SK-N-SH (cell line): ENCODE measurements around the gene RAB11FIP5. TPM values are rescaled to one million over a fixed set of nuclear protein-coding genes. Genes with fewer than 3 reads are reported as not detected.

Experiments
- CTCF ChIA-PET: fragments of 300-600, 350-600 bp; formaldehyde crosslinking; extraction: SDS; loops from one replicate; lab custom pipeline; 2021; lab: Yijun Ruan, JAX
- POLR2A ChIA-PET: fragments of 350-600 bp; sonication (Branson Sonifier 250); formaldehyde crosslinking; extraction: SDS; loops from one replicate; lab custom pipeline; 2020; ENCODE audit warnings: antibody characterized with exemption, inconsistent platforms; lab: Yijun Ruan, JAX
- DNase-seq: peaks from one replicate; pipeline ENCODE4 v3.0.0; 2012
- H2AFZ ChIP-seq: fragments of 200-600 bp; sonication (generic); 2 replicates; pipeline ENCODE4 v1.8.1; 2016; ENCODE audit warnings: antibody characterized with exemption, mild to moderate bottlenecking, low read depth
- H3F3A ChIP-seq: fragments of 200-600 bp; sonication (generic); replicated peaks from 2 replicates; pipeline ENCODE3; 2016; ENCODE audit warnings: antibody characterized with exemption, mild to moderate bottlenecking; ENCODE audit not compliant: insufficient read depth
- H3K27ac ChIP-seq, 2 experiments: fragments of 200-500 bp in 1 of 2; fragments of 200-600 bp in 1 of 2; sonication (Bioruptor generic) in 1 of 2; sonication (generic), shearing (Covaris generic) in 1 of 2; 2 replicates each; pipeline versions ENCODE4 v1.5.1 to v1.6.1; 2014 to 2016; ENCODE audit warnings: low read depth in 2 of 2, inconsistent platforms in 1 of 2, low read length in 1 of 2, mild to moderate bottlenecking in 1 of 2, mixed read lengths in 1 of 2
- H3K27me3 ChIP-seq: fragments of 200-600 bp; sonication (generic), shearing (Covaris generic); 2 replicates; pipeline ENCODE4 v1.6.1; 2016; ENCODE audit warnings: mixed run types; ENCODE audit not compliant: insufficient read depth
- H3K36me3 ChIP-seq, 2 experiments: fragments of 200-500 bp in 1 of 2; fragments of 200-600 bp in 1 of 2; sonication (Bioruptor generic) in 1 of 2; sonication (generic) in 1 of 2; replicated peaks in 1 of 2; 2 replicates each; pipeline versions ENCODE3 to v1.5.1; 2014 to 2016; ENCODE audit warnings: low read length in 1 of 2, mild to moderate bottlenecking in 1 of 2; ENCODE audit not compliant: insufficient read depth in 2 of 2, control insufficient read depth in 1 of 2
- H3K4me1 ChIP-seq, 2 experiments: fragments of 200-500 bp in 1 of 2; fragments of 200-600 bp in 1 of 2; sonication (Bioruptor generic) in 1 of 2; sonication (generic), shearing (Covaris generic) in 1 of 2; 2 replicates each; pipeline versions ENCODE4 v1.5.1 to v1.6.1; 2014 to 2016; ENCODE audit warnings: low read depth in 1 of 2, low read length in 1 of 2, mixed run types in 1 of 2; ENCODE audit not compliant: insufficient read depth in 2 of 2, control insufficient read depth in 1 of 2
- H3K4me2 ChIP-seq: fragments of 200-600 bp; sonication (generic), shearing (Covaris generic); 2 replicates; pipeline ENCODE4 v1.6.1; 2017; ENCODE audit warnings: mixed run types
- H3K4me3 ChIP-seq, 2 experiments: fragments of 200-500 bp in 1 of 2; fragments of 200-600 bp in 1 of 2; sonication (Bioruptor generic) in 1 of 2; sonication (generic), shearing (Covaris generic) in 1 of 2; 2 replicates each; pipeline versions ENCODE4 v1.5.1 to v1.8.1; 2014 to 2016; ENCODE audit warnings: low read depth in 2 of 2, inconsistent platforms in 1 of 2, low read length in 1 of 2, mild to moderate bottlenecking in 1 of 2, mixed read lengths in 1 of 2, moderate library complexity in 1 of 2
- H3K79me2 ChIP-seq: fragments of 200-600 bp; sonication (generic); 2 replicates; pipeline ENCODE4 v1.8.1; 2017; ENCODE audit warnings: mild to moderate bottlenecking; ENCODE audit not compliant: insufficient read depth
- H3K9ac ChIP-seq: fragments of 200-600 bp; sonication (generic); 2 replicates; pipeline ENCODE4 v1.6.1; 2017; ENCODE audit warnings: mixed run types
- H3K9me2 ChIP-seq: fragments of 200-600 bp; sonication (generic); 2 replicates; pipeline ENCODE4 v1.6.1; 2017; ENCODE audit warnings: mixed run types
- H3K9me3 ChIP-seq: fragments of 200-600 bp; sonication (generic); 2 replicates; pipeline ENCODE4 v1.6.1; 2017; ENCODE audit warnings: mixed run types, mild to moderate bottlenecking, moderate library complexity
- H4K20me1 ChIP-seq: fragments of 200-600 bp; sonication (generic); 2 replicates; pipeline ENCODE4 v1.6.1; 2017; ENCODE audit warnings: mild to moderate bottlenecking, mixed run types; ENCODE audit not compliant: insufficient read depth
- CHD2 ChIP-seq: fragments of 150-350 bp; IDR thresholded peaks from 2 replicates; pipeline ENCODE4 v1.6.1; 2018; ENCODE audit warnings: low read length; ENCODE audit not compliant: partially characterized antibody
- FOXM1 ChIP-seq: IDR thresholded peaks from 2 replicates; pipeline ENCODE4 v1.4.0; 2012; ENCODE audit warnings: low read depth, mild to moderate bottlenecking
- GABPA ChIP-seq: IDR thresholded peaks from 2 replicates; pipeline ENCODE4 v1.4.0; 2012; ENCODE audit warnings: low read depth, mild to moderate bottlenecking
- GATA2 ChIP-seq: sonication (generic); formaldehyde crosslinking; IDR thresholded peaks from 2 replicates; pipeline ENCODE4 v1.5.0; 2020; ENCODE audit warnings: mild to moderate bottlenecking, missing genetic modification reagents
- IRF3 ChIP-seq: fragments of 150-350 bp; IDR thresholded peaks from 2 replicates; pipeline ENCODE4 v1.6.1; 2016; ENCODE audit warnings: mild to moderate bottlenecking, low read depth, low read length
- MAX ChIP-seq: IDR thresholded peaks from 2 replicates; pipeline ENCODE4 v1.4.0; 2012; ENCODE audit warnings: low read depth
- MXI1 ChIP-seq: IDR thresholded peaks from 2 replicates; pipeline ENCODE4 v1.6.1; 2012; ENCODE audit warnings: mild to moderate bottlenecking, low read depth, low read length, improper control_type of control experiment
- POLR2AphosphoS5 ChIP-seq: IDR thresholded peaks from 2 replicates; pipeline ENCODE4 v1.6.1; 2012; ENCODE audit warnings: low read depth, low read length
- RFX5 ChIP-seq: IDR thresholded peaks from 2 replicates; pipeline ENCODE4 v1.6.1; 2012; ENCODE audit warnings: mild to moderate bottlenecking, improper control_type of control experiment, low read length
- SIN3A ChIP-seq: IDR thresholded peaks from 2 replicates; pipeline ENCODE4 v1.6.1; 2012; ENCODE audit warnings: low read depth, mild to moderate bottlenecking, low read length, moderate library complexity, borderline replicate concordance
- TAF1 ChIP-seq: IDR thresholded peaks from 2 replicates; pipeline ENCODE4 v1.6.1; 2012; ENCODE audit warnings: low read depth, mild to moderate bottlenecking, low read length, moderate library complexity, borderline replicate concordance
- WGBS: methylation state at CpG from one replicate; pipeline ENCODE4 v1.1.6; 2017; ENCODE audit warnings: low lambda C conversion rate; 5-methylcytosine and 5-hydroxymethylcytosine counted together
- polyA plus RNA-seq, 3 experiments: library from polyadenylated mRNA; depleted of rRNA; stranded (reverse); fragments of >200 nt; gene quantifications; 2 replicates each; pipeline ENCODE4 v1.2.3, GENCODE V29; 2012
- TF ChIP-seq, protein P1 (sequence below): fragments of 200-600 bp; sonication (generic); IDR thresholded peaks from 2 replicates; pipeline ENCODE4 v1.6.1; 2017; ENCODE audit warnings: antibody characterized with exemption, mild to moderate bottlenecking, moderate library complexity

RAB11FIP5 gene
- polyA plus RNA-seq, 1 of the 3 experiments (the other 2 are of a cell fraction): 17.1 TPM

DNA sequence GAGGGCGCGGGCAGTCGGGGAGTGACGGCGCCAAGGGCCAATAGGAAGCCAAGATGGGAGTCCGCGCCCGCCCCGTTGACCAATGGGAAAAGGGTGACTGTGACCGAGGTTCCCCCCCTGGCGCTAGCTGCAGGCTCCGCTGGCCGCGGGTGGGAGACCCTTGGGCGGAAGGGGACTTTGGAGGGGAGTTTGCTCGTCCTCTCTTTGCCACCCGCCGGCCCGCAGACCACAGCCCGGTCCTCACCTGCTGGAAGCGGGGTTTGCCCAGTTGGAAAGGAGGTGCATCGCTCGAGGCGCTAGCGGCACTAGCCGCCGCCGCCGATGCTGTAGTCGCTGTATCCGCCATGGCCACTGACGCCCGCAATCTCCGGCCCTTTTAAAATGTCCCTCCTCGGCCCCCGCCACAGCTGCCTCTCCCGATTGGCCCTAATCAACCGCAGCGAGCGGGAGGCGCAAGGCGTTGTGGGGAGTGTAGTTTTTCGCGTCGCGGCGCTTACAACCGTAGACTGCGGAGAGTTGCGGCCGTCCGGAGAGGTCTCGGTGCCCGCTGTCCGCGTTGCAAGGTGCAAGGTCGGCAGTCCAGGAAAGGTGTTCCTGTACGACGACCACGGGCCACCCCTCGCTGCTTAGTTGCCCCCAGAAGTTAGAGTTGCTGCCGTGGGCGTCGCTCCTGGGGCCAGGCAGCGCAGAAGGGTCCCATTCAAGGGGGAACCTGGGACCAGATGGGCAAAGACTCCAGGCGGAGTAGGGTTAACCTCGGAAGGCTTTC lies 41.2 kb downstream of the RAB11FIP5 start, which contains the start of gene SFXN5 (continued):
- peak; percentile 88 for TF ChIP-seq IRF3
- TF ChIP-seq GABPA: 0 out of 2 replicates have a peak, but pooled peaks have one; percentile 7
- TF ChIP-seq CHD2: peak; percentile 71
- peak; percentile 68; the same call in 1 of the 2 replicates for TF ChIP-seq POLR2AphosphoS5
- TF ChIP-seq TAF1: peak; percentile 71
- TF ChIP-seq, all 33 proteins: peak for 10

DNA sequence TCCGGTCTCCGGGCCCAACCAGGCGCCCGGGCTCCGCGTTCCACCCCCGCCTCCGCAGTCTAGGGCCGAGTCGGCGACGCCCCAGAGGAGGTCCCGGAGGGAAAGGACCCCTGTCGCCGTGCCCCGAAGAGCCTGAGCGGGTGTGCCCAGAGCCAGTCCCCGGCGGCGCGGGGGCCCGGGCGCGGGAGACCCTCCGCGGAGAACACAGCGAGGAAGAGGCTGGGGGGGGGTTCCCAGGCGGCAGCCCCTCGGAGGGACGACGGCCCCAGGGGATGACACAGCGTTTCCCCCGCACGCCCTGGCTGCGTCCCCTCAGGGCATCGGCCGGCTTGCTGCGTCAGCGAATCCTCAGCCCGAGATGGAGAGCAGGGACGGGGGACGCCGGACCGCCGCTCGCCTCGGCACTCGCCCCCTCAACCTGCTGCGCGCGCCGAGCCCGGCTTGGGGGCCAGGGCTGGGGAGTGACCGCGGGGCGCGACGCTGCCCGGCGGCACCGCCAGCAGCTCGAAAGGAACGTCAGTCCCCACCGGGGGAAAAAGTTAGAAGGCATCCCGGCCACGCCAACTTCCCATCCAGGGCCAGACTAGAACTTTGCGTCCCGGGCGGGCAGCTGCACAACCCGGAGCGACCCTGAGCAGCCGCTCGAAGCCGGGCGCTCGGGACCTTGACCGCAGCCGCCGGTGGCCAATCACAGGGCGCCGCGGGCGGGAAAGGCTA lies 41.9 kb downstream of the RAB11FIP5 start:
- Histone ChIP-seq H3K4me1 (peaks cover 3 to 15% of the 10 kb centered on the region in 2 experiments; a peak in 2 of 4 replicates), H3K9ac (peak overlapping the region; percentile 90), H3K27me3 (no peaks in the 10 kb centered on the region), H3K36me3 (peaks cover 0 to 3% of the 10 kb centered on the region in 2 experiments), H3K79me2 (peaks cover 49% of the 10 kb centered on the region), H3K4me2 (peak overlapping the region; percentile 99), H4K20me1 (no peaks in the 10 kb centered on the region), H3K9me2 (no peaks in the 10 kb centered on the region), H3F3A (no peaks in the 10 kb centered on the region), H3K27ac (peak overlapping the region; percentile 67 to 81; a peak in 3 of 4 replicates), H3K9me3 (no peaks in the 10 kb centered on the region), H3K4me3 (peak overlapping the region; percentile 92 to 98), H2AFZ (peak overlapping the region; percentile 71)
- POLR2A ChIA-PET: interaction anchor here (0.6 kb wide), 1 partner anchor 41 kb away, joined by 3 read pairs; no protein-coding TSS in a partner anchor
- TF ChIP-seq GATA2 (CRISPR knock-in tag) (no peak), RFX5 (no peak), MXI1 (0 out of 2 replicates have a peak, but pooled peaks have one; percentile 20), MAX (no peak), FOXM1 (no peak), SIN3A (no peak)
- TF ChIP-seq, protein P1, sequence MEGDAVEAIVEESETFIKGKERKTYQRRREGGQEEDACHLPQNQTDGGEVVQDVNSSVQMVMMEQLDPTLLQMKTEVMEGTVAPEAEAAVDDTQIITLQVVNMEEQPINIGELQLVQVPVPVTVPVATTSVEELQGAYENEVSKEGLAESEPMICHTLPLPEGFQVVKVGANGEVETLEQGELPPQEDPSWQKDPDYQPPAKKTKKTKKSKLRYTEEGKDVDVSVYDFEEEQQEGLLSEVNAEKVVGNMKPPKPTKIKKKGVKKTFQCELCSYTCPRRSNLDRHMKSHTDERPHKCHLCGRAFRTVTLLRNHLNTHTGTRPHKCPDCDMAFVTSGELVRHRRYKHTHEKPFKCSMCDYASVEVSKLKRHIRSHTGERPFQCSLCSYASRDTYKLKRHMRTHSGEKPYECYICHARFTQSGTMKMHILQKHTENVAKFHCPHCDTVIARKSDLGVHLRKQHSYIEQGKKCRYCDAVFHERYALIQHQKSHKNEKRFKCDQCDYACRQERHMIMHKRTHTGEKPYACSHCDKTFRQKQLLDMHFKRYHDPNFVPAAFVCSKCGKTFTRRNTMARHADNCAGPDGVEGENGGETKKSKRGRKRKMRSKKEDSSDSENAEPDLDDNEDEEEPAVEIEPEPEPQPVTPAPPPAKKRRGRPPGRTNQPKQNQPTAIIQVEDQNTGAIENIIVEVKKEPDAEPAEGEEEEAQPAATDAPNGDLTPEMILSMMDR: no peak
- DNase-seq: peak; percentile 81
- WGBS: 0% methylated on average over 15 of the region's 83 CpGs
- CTCF ChIA-PET: interaction anchor here (0.6 to 2.9 kb wide), 6 partner anchors 15 to 483 kb away, joined by 3 to 12 read pairs (median 6); no protein-coding TSS in a partner anchor
